ENCODE data around the gene MRPS6.

Gene MRPS6

DNA sequence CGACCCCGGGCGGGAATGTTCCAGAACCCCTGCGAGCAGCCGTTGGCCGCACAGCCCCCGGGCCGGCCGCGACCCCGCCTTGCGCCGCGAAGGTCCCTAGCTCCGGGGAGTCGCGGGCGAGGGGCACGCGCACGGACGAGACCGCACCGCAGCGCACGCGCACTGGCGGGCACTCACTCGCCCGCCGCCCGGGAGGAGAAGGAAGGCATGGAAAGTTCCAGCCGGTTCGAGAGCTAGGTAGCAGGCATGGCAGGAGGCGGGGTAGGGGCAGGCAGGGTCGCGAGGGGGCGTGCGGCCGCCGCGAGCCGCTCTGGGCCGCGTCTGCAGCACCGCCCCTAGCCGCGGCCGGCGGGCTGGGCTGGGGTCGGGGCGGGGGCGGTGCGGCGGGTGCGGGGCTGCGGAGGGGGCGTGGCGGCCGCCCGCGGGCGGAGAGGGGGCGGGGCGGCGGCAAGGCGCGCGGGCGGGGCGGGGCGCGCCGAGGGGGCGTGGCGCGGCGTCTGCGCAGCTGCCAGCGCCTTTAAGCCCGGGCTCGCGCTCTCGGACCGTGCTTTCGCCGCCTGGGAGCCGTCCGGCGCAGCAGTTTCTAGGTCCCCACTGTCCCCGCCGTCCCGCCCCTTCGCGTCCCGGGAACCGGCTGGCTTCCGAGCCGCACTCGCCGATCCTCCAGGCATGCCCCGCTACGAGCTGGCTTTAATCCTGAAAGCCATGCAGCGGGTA lies at the start of gene MRPS6, which contains the start of gene SLC5A3:
MRPS6 (plus strand) TSS at position 547 of the 717 bp plus-strand sequence; CDS start at position 670, 123 bp downstream.
SLC5A3 (plus strand) TSS at position 547 of the 717 bp plus-strand sequence. CDS start 21,621 bp downstream, outside the sequence.
- peak; percentile 39 for DNase-seq (ENCODE audit: low read depth, low spot score)

DNA sequence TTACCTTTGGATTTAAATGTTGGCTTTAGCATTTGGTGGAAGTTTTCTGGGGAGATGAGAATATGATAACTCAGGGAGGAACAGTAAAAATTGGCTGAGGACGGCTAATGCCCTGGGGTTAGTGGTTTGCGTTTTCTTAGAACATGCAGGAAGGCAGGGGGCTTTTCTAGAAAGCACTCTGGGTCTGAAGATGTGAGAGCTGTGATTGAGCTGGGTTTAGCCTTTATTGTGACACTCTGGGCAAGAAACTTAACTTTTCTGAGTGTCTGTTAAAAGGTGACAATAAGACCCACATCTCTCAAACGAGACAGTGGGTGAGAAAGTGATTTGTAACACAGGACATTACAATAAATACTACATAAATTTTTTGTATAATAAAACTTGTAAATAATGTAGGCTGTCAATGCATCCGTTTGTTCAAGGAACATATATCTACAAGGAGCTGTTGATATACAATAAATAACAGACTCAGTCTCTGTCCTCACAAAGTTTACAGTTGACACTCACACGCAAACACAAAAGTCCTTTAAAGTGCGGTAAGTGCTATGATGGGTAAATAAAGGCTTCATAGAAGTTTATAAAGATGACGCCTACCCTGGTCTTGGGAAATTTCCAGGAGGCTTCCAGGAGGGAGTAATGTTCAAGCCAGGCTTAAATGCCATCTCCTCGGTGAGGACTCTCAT lies 49.5 kb upstream of the MRPS6 start:
- no peak for DNase-seq (ENCODE audit: low read depth, low spot score)

DNA sequence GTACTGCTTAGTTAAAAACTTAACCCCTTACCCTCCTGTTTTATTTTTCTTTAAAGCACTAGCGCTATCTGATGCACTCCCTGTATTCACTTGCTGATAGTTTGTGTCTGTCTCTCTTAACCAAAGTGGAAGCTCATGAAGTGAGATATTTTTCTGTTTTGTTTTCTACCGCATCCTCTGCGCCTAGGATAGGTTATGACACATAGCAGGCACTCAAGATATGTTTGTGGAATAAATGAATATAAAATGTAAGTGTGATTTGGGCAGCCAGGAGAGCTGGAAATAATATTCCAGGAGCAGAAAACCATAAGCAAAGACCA lies 49.0 kb upstream of the MRPS6 start:
- DNase-seq (ENCODE audit: low read depth, low spot score): no peak

DNA sequence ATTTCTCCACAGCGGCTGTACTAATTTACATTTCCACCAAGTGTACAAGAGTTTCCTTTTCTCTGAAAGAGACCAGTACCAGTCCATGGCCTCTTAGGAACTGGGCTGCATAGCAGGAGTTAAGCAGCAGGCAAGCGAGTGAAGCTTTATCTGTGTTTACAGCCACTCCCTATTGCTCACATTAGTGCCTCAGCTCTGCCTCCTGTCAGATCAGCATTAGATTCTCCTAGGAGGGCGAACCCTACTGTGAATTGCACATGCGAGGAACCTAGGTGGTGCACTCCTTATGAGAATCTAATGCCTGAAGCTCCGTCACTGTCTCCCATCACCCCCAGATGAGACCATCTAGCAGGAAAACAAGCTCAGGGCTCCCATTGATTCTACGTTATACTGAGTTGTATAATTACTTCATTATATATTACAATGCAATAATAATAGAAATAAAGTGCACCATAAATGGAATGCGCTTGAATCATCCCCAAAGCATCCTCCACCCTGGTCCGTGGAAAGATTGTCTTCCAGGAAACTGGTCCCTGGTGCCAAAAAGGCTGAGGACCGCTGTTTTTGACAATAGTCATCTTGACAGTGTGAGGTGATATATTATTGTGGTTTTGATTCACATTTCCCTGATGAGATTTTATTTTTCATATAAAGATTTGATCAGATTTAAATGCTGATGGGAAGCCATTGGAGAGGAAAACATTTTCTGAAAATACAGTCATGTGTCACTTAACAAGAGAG lies 45.5 kb upstream of the MRPS6 start:
- no peak for DNase-seq (ENCODE audit: low read depth, low spot score)

- peak; percentile 39 for DNase-seq (ENCODE audit: low read depth, low spot score)
These were observed 43.4 kb upstream of the MRPS6 start for GRCh38 chr21:34029743-34030528.

DNA sequence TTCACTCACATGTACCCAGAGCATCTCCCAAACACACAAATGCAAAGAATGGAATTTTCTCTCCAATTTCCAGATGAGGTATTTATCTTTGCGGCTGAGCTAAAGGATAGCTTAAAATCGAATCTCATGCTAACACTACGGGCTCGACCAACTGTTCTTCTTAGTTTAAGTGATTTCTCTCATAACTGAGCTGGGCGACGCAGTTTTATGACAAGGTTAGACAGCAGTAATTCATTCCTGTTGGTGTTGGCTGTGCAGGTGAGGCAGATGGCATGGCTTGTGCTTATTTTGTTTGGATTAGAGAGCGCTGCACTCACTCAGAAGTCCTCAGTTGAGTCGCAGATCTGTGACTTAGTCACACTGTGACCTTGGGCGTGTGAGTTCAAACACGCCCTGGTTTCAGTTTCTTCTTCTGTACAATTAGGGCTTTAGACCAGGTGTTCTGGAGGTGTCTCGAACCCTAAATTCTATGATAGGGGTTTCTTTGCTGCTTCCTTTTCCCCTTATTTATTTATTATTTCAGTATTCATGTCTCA lies 41.5 kb upstream of the MRPS6 start:
- no peak for DNase-seq (ENCODE audit: low read depth, low spot score)

GRCh38 chr21:34034369-34035014 lies 38.9 kb upstream of the MRPS6 start:
- no peak for DNase-seq (ENCODE audit: low read depth, low spot score)

- DNase-seq (ENCODE audit: low read depth, low spot score): no peak
These were observed 37.6 kb upstream of the MRPS6 start for GRCh38 chr21:34035619-34036354.

DNA sequence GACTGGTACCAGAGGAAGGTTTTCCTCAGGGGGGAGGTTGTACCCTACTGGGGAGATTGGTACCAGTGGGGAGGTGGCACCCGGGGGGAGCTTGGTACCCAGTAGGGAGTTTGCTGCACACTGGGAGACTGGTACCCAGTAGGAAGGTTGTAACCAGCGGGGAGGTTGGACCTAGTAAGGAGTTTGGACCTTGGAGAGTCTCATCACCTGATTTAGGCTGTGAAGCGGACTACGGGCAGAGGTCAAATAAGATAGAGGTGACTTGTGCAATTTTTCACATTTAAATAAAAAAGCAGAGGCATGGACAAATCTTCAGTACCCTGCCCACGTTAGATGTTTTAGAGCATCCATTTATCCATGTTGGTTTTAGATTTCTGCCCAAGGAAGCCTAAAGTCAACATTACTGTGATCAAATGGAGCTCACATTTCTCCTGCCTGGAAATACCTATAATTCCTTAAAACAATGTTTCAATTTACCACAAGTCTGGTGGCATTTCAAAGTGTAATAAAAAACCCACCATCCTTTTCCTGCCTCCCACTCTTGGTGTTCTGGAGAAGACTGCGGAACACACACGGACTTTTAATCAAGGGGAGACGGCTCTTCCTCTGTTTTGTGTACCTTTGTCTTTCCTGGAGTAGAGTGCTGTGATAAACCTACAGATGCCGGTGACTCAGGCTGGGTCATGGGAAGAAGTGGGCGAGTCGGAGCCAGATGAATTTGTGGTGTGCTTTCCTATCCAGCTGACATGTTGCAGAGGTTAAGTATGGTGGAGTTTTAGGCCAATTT lies 36.2 kb upstream of the MRPS6 start:
- no peak for DNase-seq (ENCODE audit: low read depth, low spot score)

- no peak for DNase-seq (ENCODE audit: low read depth, low spot score)
These were observed 33.5 kb upstream of the MRPS6 start for GRCh38 chr21:34039678-34040382.

DNA sequence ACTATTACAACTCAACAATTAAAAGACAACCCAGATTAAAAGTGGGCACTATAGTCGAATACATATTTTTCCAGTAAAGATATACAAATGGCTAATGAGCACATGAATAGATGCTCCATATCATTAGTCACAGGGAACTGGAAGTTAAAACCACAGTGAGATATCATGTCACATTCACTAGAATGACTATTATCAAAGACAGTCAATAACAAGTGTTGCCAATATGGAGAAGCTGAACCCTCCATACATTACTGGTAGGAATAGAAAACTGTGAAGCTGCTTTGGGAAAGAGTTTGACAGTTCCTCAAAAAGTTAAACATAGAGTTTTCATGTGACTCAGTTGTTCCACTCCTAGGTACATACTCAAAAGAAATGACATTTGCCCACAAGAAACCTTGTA lies 30.6 kb upstream of the MRPS6 start:
- no peak for DNase-seq (ENCODE audit: low read depth, low spot score)

DNA sequence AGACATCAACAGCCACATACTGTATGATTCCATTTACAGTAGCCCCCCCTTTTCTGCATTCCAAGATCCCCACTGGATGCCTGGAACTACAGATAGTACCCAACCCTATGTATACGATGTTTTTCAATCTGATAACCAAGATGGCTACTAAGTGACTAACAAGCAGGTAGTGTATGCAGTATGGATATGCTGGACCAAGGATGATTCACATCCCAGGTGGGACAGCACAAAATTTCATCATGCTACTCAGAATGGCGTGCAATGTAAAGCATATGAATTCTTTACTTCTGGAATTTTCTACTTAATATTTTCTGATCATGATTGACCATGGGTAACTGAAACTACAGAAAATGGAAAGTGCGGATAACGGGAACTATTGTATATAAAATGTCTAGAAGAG lies 30.0 kb upstream of the MRPS6 start:
- DNase-seq (ENCODE audit: low read depth, low spot score): no peak

GRCh38 chr21:34046917-34047316 lies 26.5 kb upstream of the MRPS6 start:
- no peak for DNase-seq (ENCODE audit: low read depth, low spot score)

GRCh38 chr21:34047835-34048234 lies 25.5 kb upstream of the MRPS6 start:
- DNase-seq (ENCODE audit: low read depth, low spot score): no peak

GRCh38 chr21:34052171-34052570 lies 21.2 kb upstream of the MRPS6 start:
- DNase-seq (ENCODE audit: low read depth, low spot score): no peak

DNA sequence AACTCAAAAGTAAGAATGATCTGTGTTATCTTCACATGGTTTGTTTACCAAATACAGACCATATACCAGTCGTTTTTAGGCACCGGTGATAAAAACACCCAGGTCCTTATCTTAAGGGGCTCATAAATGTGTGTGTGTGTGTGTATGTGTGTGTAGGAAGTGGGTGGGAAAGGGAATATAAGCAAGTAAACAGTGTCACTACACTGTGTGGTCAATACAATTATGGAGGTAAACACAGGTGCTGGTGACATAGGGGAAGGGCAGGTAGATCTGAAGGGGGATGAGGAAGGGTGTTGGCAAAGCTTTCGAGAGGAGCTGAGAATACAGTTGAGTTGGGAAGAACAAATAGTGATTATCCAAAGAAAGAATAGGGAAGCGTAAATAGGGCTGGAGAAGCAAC lies 19.1 kb upstream of the MRPS6 start:
- DNase-seq (ENCODE audit: low read depth, low spot score): no peak

DNA sequence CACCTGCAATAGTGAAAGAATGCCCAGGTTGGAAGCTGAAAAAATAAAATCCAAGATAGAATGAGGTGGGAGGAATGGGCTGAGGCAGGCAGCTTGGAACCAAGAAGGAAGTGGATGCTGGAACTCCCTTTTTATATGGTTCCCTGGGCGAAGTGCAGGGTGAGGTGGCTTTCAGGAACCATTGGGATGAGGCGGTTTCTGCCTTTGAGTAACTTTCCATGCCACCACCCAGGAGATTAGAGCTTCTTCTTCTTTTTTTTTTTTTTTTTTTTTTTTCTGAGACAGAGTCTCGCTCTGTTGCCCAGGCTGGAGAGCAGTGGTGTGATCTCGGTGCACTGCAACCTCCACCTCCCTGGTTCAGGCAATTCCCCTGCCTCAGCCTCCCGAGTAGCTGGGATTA lies 17.8 kb upstream of the MRPS6 start:
- DNase-seq (ENCODE audit: low read depth, low spot score): no peak

GRCh38 chr21:34061983-34062382 lies 11.4 kb upstream of the MRPS6 start:
- no peak for DNase-seq (ENCODE audit: low read depth, low spot score)

DNA sequence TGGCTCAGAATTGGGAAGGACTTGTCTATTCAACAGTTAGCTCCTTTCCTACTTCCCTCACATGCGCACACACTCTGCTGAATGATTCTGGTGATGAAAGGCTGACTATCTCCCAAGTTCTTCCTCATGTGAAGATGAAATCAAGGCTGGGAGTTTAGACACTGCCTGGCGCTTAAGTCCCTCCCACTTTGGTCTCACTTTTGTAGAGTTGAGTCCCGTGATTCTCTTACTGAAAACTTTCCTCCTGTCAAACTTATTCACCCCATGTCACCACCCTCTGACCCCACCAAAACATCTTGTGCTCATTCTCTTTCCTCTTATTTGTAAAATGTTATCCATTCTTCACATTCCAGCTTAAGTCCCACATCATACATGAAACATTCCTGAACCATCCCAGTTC lies 8.4 kb upstream of the MRPS6 start:
- no peak for DNase-seq (ENCODE audit: low read depth, low spot score)
